ENCODE data around the gene GRPEL1.

- TF ChIP-seq CTCF (conservative IDR thresholded peaks at IDR 0.05 in 1 of 2, IDR thresholded peaks at IDR 0.05 in 1 of 2; ENCODE audit: low read depth in 1 of 2, low read length in 2 of 2) = no peak
- TF ChIP-seq EZH2 (IDR thresholded peaks at IDR 0.05; ENCODE audit: low read length, missing control alignments) = no peak
These were observed 6.6 kb upstream of the GRPEL1 start for GRCh38 chr4:7074426-7074825.

All from fibroblast of lung (primary cell).